Keratinocyte (primary cell): ENCODE data around the gene CPLANE2.

Experiments
- CTCF ChIP-seq, 3 experiments: IDR thresholded peaks in 1 of 3; conservative IDR thresholded peaks in 1 of 3; optimal IDR thresholded peaks in 1 of 3; 2 replicates in 2 of 3; 3 replicates in 1 of 3; pipeline versions ENCODE3 to v1.5.1; 2011; ENCODE audit warnings: low read length in 3 of 3, mild to moderate bottlenecking in 3 of 3, moderate library complexity in 2 of 3, control low read depth in 1 of 3, inconsistent platforms in 1 of 3; ENCODE audit not compliant: insufficient read depth in 2 of 3; ENCODE audit errors: extremely low read depth in 1 of 3
- EZH2 ChIP-seq: IDR thresholded peaks from one replicate; pipeline ENCODE4 v1.6.1; 2012; ENCODE audit warnings: inconsistent platforms, mild to moderate bottlenecking, low read length, moderate library complexity

- TF ChIP-seq EZH2 (no peak), CTCF (optimal IDR thresholded peaks at IDR 0.05 in 1 of 3, IDR thresholded peaks at IDR 0.05 in 1 of 3, conservative IDR thresholded peaks at IDR 0.05 in 1 of 3; ENCODE audit: extremely low read depth in 1 of 3, insufficient read depth in 2 of 3, low read length in 3 of 3) (no peak)
Measured at GRCh38 chr1:16199157-16199501, 37.9 kb downstream of the CPLANE2 start.
